Measurements from ENCODE around the gene CCND1. TPM values are rescaled to one million over a fixed set of nuclear protein-coding genes. Genes with fewer than 3 reads are reported as not detected.

CCND1 gene
- 172 to 217 TPM (median 204 TPM) in 5 replicates for total RNA-seq (2022; extraction: Qiagen RNA extraction)

DNA sequence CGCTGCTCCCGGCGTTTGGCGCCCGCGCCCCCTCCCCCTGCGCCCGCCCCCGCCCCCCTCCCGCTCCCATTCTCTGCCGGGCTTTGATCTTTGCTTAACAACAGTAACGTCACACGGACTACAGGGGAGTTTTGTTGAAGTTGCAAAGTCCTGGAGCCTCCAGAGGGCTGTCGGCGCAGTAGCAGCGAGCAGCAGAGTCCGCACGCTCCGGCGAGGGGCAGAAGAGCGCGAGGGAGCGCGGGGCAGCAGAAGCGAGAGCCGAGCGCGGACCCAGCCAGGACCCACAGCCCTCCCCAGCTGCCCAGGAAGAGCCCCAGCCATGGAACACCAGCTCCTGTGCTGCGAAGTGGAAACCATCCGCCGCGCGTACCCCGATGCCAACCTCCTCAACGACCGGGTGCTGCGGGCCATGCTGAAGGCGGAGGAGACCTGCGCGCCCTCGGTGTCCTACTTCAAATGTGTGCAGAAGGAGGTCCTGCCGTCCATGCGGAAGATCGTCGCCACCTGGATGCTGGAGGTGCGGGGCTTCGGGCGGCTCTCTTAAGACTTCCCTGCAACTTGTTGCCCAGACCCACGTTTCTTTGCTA, at the start of gene CCND1:
CCND1 (plus strand) TSS at position 162 of the 587 bp plus-strand sequence; CDS start at position 320, 158 bp downstream.

DNA sequence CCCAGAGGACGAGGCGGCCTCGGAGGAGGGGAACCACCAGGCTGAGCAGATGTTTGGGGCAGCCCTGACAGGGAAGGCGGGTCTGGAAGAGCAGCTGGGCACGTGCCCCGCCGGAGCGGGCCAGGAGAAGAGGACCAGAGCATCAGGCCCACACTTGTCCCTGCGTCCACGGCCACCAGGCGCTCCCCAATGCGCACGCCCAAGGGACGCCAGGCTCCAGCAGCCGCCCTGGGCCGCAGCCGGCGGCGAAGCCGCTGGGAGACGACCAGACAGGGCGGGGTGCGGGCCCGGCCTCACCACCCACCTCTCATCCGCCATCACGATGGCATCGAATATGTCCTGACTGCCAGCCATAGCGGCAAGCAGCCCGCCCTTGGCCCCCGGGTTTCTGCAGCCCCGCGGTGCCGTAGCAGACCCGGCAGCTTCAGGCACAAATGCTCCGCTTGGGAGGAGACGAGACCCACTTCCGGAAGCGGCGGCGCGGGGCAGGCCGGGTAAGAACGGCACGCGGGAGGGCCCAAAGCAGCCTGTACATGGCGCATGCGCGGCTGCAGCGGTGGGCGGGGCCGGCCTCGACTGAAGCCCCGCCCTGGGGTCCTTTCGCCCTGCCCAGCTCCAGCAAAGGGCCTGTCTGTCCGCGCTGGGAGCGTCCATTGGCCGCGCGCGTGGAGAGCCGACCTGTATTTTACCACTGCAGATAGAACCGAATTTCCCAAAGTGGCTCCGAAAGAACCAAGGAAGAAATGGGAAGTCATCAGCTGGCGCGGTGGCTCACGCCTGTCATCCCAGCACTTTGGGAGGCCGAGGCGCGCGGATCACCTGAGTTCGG, 34.1 kb downstream of the CCND1 start, which contains the start of gene LTO1:
LTO1 (minus strand) TSS at position 468 of the 829 bp plus-strand sequence; CDS start at position 354, 114 bp downstream.

Other genes starting within 250 kb of the CCND1 start
- 0.05 to 0.08 TPM in 2 of 5 replicates, not detected in the others for gene LINC01488, start 159.5 kb upstream of the CCND1 start, total RNA-seq (2022; extraction: Qiagen RNA extraction)
- gene LTO1, start 34.2 kb downstream of the CCND1 start, total RNA-seq (2022; extraction: Qiagen RNA extraction), result 31.2 to 36.0 TPM (median 32.4 TPM) in 5 replicates
- 0.05 to 0.12 TPM (median 0.06 TPM) in 4 of 5 replicates, not detected in the other for gene FGF19, start 62.9 kb downstream of the CCND1 start, total RNA-seq (2022; extraction: Qiagen RNA extraction)
- 0.02 to 0.09 TPM in 2 of 5 replicates, not detected in the others for gene FGF4, start 134.2 kb downstream of the CCND1 start, total RNA-seq (2022; extraction: Qiagen RNA extraction)
- gene FGF3, start 178.3 kb downstream of the CCND1 start, total RNA-seq (2022; extraction: Qiagen RNA extraction), result not detected in 5 replicates

All from A549 treated with AZD2906 at 1 μM for 4 hours (cell line).